SK-N-SH (cell line): Measurements from ENCODE around the gene MVP. TPM values are rescaled to one million over a fixed set of nuclear protein-coding genes. Genes with fewer than 3 reads are reported as not detected.
A peak's percentile ranks its signal among the peaks of the same experiment; 100 is the strongest.

Experiments
- CTCF ChIA-PET: fragments of 300-600, 350-600 bp; formaldehyde crosslinking; extraction: SDS; loops from one replicate; lab custom pipeline; 2021; lab: Yijun Ruan, JAX
- POLR2A ChIA-PET: fragments of 350-600 bp; sonication (Branson Sonifier 250); formaldehyde crosslinking; extraction: SDS; loops from one replicate; lab custom pipeline; 2020; ENCODE audit warnings: antibody characterized with exemption, inconsistent platforms; lab: Yijun Ruan, JAX
- DNase-seq: peaks from one replicate; pipeline ENCODE4 v3.0.0; 2012
- H2AFZ ChIP-seq: fragments of 200-600 bp; sonication (generic); 2 replicates; pipeline ENCODE4 v1.8.1; 2016; ENCODE audit warnings: antibody characterized with exemption, mild to moderate bottlenecking, low read depth
- H3F3A ChIP-seq: fragments of 200-600 bp; sonication (generic); replicated peaks from 2 replicates; pipeline ENCODE3; 2016; ENCODE audit warnings: antibody characterized with exemption, mild to moderate bottlenecking; ENCODE audit not compliant: insufficient read depth
- H3K27ac ChIP-seq, 2 experiments: fragments of 200-500 bp in 1 of 2; fragments of 200-600 bp in 1 of 2; sonication (Bioruptor generic) in 1 of 2; sonication (generic), shearing (Covaris generic) in 1 of 2; 2 replicates each; pipeline versions ENCODE4 v1.5.1 to v1.6.1; 2014 to 2016; ENCODE audit warnings: low read depth in 2 of 2, inconsistent platforms in 1 of 2, low read length in 1 of 2, mild to moderate bottlenecking in 1 of 2, mixed read lengths in 1 of 2
- H3K27me3 ChIP-seq: fragments of 200-600 bp; sonication (generic), shearing (Covaris generic); 2 replicates; pipeline ENCODE4 v1.6.1; 2016; ENCODE audit warnings: mixed run types; ENCODE audit not compliant: insufficient read depth
- H3K36me3 ChIP-seq, 2 experiments: fragments of 200-500 bp in 1 of 2; fragments of 200-600 bp in 1 of 2; sonication (Bioruptor generic) in 1 of 2; sonication (generic) in 1 of 2; replicated peaks in 1 of 2; 2 replicates each; pipeline versions ENCODE3 to v1.5.1; 2014 to 2016; ENCODE audit warnings: low read length in 1 of 2, mild to moderate bottlenecking in 1 of 2; ENCODE audit not compliant: insufficient read depth in 2 of 2, control insufficient read depth in 1 of 2
- H3K4me1 ChIP-seq, 2 experiments: fragments of 200-500 bp in 1 of 2; fragments of 200-600 bp in 1 of 2; sonication (Bioruptor generic) in 1 of 2; sonication (generic), shearing (Covaris generic) in 1 of 2; 2 replicates each; pipeline versions ENCODE4 v1.5.1 to v1.6.1; 2014 to 2016; ENCODE audit warnings: low read depth in 1 of 2, low read length in 1 of 2, mixed run types in 1 of 2; ENCODE audit not compliant: insufficient read depth in 2 of 2, control insufficient read depth in 1 of 2
- H3K4me2 ChIP-seq: fragments of 200-600 bp; sonication (generic), shearing (Covaris generic); 2 replicates; pipeline ENCODE4 v1.6.1; 2017; ENCODE audit warnings: mixed run types
- H3K4me3 ChIP-seq, 2 experiments: fragments of 200-500 bp in 1 of 2; fragments of 200-600 bp in 1 of 2; sonication (Bioruptor generic) in 1 of 2; sonication (generic), shearing (Covaris generic) in 1 of 2; 2 replicates each; pipeline versions ENCODE4 v1.5.1 to v1.8.1; 2014 to 2016; ENCODE audit warnings: low read depth in 2 of 2, inconsistent platforms in 1 of 2, low read length in 1 of 2, mild to moderate bottlenecking in 1 of 2, mixed read lengths in 1 of 2, moderate library complexity in 1 of 2
- H3K79me2 ChIP-seq: fragments of 200-600 bp; sonication (generic); 2 replicates; pipeline ENCODE4 v1.8.1; 2017; ENCODE audit warnings: mild to moderate bottlenecking; ENCODE audit not compliant: insufficient read depth
- H3K9ac ChIP-seq: fragments of 200-600 bp; sonication (generic); 2 replicates; pipeline ENCODE4 v1.6.1; 2017; ENCODE audit warnings: mixed run types
- H3K9me2 ChIP-seq: fragments of 200-600 bp; sonication (generic); 2 replicates; pipeline ENCODE4 v1.6.1; 2017; ENCODE audit warnings: mixed run types
- H3K9me3 ChIP-seq: fragments of 200-600 bp; sonication (generic); 2 replicates; pipeline ENCODE4 v1.6.1; 2017; ENCODE audit warnings: mixed run types, mild to moderate bottlenecking, moderate library complexity
- H4K20me1 ChIP-seq: fragments of 200-600 bp; sonication (generic); 2 replicates; pipeline ENCODE4 v1.6.1; 2017; ENCODE audit warnings: mild to moderate bottlenecking, mixed run types; ENCODE audit not compliant: insufficient read depth
- EP300 ChIP-seq, 2 experiments: IDR thresholded peaks; 2 replicates each; pipeline versions ENCODE4 v1.4.0 to v1.6.1; 2012; ENCODE audit warnings: borderline replicate concordance in 1 of 2, low read depth in 1 of 2, low read length in 1 of 2
- EZH2phosphoT487 ChIP-seq: fragments of 200-600 bp; sonication (generic); IDR thresholded peaks from 2 replicates; pipeline ENCODE4 v1.6.1; 2017; ENCODE audit warnings: low read depth, mixed run types, mild to moderate bottlenecking, antibody characterized with exemption, moderate library complexity, borderline replicate concordance
- FOXJ3 ChIP-seq: sonication (generic); formaldehyde crosslinking; IDR thresholded peaks from 2 replicates; pipeline ENCODE4 v1.5.1; 2020; ENCODE audit warnings: mild to moderate bottlenecking, missing genetic modification reagents
- GABPA ChIP-seq: IDR thresholded peaks from 2 replicates; pipeline ENCODE4 v1.4.0; 2012; ENCODE audit warnings: low read depth, mild to moderate bottlenecking
- IRF3 ChIP-seq: fragments of 150-350 bp; IDR thresholded peaks from 2 replicates; pipeline ENCODE4 v1.6.1; 2016; ENCODE audit warnings: mild to moderate bottlenecking, low read depth, low read length
- JUND ChIP-seq: IDR thresholded peaks from 2 replicates; pipeline ENCODE4 v1.4.0; 2012
- MAX ChIP-seq: IDR thresholded peaks from 2 replicates; pipeline ENCODE4 v1.4.0; 2012; ENCODE audit warnings: low read depth
- MEF2A ChIP-seq: IDR thresholded peaks from 2 replicates; pipeline ENCODE4 v1.4.0; 2012; ENCODE audit warnings: low read depth, borderline replicate concordance
- NFIC ChIP-seq: IDR thresholded peaks from 2 replicates; pipeline ENCODE4 v1.4.0; 2012; ENCODE audit warnings: borderline replicate concordance
- NRF1 ChIP-seq: IDR thresholded peaks from 2 replicates; pipeline ENCODE4 v1.6.1; 2012; ENCODE audit warnings: low read depth, mild to moderate bottlenecking, low read length
- RXRA ChIP-seq: IDR thresholded peaks from 2 replicates; pipeline ENCODE4 v1.4.0; 2012; ENCODE audit warnings: low read depth, mild to moderate bottlenecking, borderline replicate concordance
- SIN3A ChIP-seq: IDR thresholded peaks from 2 replicates; pipeline ENCODE4 v1.6.1; 2012; ENCODE audit warnings: low read depth, mild to moderate bottlenecking, low read length, moderate library complexity, borderline replicate concordance
- SMC3 ChIP-seq: IDR thresholded peaks from 2 replicates; pipeline ENCODE4 v1.6.1; 2012; ENCODE audit warnings: low read depth, low read length, improper control_type of control experiment
- TCF12 ChIP-seq: IDR thresholded peaks from 2 replicates; pipeline ENCODE4 v1.4.0; 2012
- TEAD4 ChIP-seq: IDR thresholded peaks from 2 replicates; pipeline ENCODE4 v1.4.0; 2012; ENCODE audit warnings: mild to moderate bottlenecking, borderline replicate concordance; ENCODE audit not compliant: insufficient read depth
- USF1 ChIP-seq: IDR thresholded peaks from 2 replicates; pipeline ENCODE4 v1.4.0; 2012; ENCODE audit warnings: low read depth, borderline replicate concordance
- USF2 ChIP-seq: fragments of 150-350 bp; IDR thresholded peaks from 2 replicates; pipeline ENCODE4 v1.6.1; 2017; ENCODE audit warnings: antibody characterized with exemption, low read length, low read depth, borderline replicate concordance
- ZBTB33 ChIP-seq: IDR thresholded peaks from 2 replicates; pipeline ENCODE4 v1.4.0; 2012; ENCODE audit warnings: low read depth, borderline replicate concordance
- WGBS: methylation state at CpG from one replicate; pipeline ENCODE4 v1.1.6; 2017; ENCODE audit warnings: low lambda C conversion rate; 5-methylcytosine and 5-hydroxymethylcytosine counted together
- polyA plus RNA-seq, 3 experiments: library from polyadenylated mRNA; depleted of rRNA; stranded (reverse); fragments of >200 nt; gene quantifications; 2 replicates each; pipeline ENCODE4 v1.2.3, GENCODE V29; 2012
- TF ChIP-seq, protein P1 (sequence below): IDR thresholded peaks from 2 replicates; pipeline ENCODE4 v1.6.1; 2012; ENCODE audit warnings: mild to moderate bottlenecking, low read depth, low read length, moderate library complexity
- TF ChIP-seq, protein P2 (sequence below): IDR thresholded peaks from 2 replicates; pipeline ENCODE4; 2012

MVP gene
- polyA plus RNA-seq, 1 of the 3 experiments (the other 2 are of a cell fraction), result 222 TPM

DNA sequence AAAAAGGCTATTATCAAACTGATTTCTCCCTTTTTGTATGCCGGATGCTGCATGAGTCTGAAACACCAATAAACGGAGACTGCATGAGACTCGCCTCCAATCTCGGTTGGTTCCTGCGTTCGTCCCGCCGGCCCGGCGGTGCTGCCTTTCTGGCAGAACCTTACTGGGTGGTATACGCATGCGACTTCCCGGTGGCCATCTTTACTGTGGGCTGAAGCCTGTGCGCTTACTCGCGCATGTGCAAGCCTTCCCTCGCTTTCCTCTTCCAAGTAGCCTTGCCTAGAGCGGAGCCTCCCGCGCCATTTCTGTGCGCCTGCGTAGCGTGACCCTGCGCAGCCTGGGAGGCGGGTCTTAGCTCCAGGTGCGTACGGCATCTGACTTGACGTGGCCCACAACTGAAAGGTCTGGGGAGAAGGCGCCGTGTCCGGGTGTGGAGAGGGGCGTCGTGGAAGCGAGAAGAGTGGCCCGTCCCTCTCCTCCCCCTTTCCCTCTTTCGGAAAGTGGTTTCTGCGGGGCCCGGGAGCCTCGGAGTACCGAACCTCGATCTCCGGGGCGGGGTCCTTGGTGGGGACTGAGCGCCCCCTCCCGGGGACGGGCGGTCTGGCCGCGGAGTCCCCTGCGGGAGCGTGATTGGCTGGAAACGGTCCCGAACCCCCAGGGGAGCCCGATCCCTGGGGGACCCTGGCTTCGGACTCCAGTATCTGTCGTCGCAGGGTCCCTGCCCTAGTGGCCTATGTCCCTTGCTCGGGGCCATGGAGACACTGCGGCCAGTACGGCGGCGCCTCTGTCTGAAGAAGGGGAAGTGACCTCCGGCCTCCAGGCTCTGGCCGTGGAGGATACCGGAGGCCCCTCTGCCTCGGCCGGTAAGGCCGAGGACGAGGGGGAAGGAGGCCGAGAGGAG, 4.2 kb upstream of the MVP start, which contains the start of gene PAGR1:
PAGR1 (plus strand) TSS at position 360 of the 901 bp plus-strand sequence; CDS start at position 734, 374 bp downstream.
- DNase-seq, result peak; percentile 93
- H3K4me3 ChIP-seq, result peak within 1 kb of the TSS; percentile 72 to 77
- H3K9me2 ChIP-seq, result no peaks in the 10 kb centered on the region
- peaks cover 36% of the 10 kb centered on the region for H3F3A ChIP-seq
- peaks cover 26 to 55% of the 10 kb centered on the region in 2 experiments; a peak in 3 of 4 replicates for H3K4me1 ChIP-seq
- 1% methylated on average over 39 of the region's 70 CpGs for WGBS
- peak within 1 kb of the TSS; percentile 64 to 94 for H3K27ac ChIP-seq
- H3K9me3 ChIP-seq, result no peaks in the 10 kb centered on the region
- H3K4me2 ChIP-seq, result peak within 1 kb of the TSS; percentile 97
- peaks cover 6 to 11% of the 10 kb centered on the region in 2 experiments for H3K36me3 ChIP-seq
- ChIA-PET POLR2A (interaction anchor here (0.8 to 1.7 kb wide), 7 partner anchors 8 to 85 kb away, joined by 3 to 7 read pairs (median 4); partner anchors contain the start of genes CDIPT, KIF22, MAZ and SEZ6L2), CTCF (interaction anchor here (0.5 to 14.0 kb wide), 27 partner anchors 8 to 602 kb away, joined by 3 to 129 read pairs (median 4); partner anchors contain the start of genes ASPHD1, KCTD13, KIF22 and SEZ6L2)
- H2AFZ ChIP-seq, result peak within 1 kb of the TSS; percentile 89
- peaks cover 77% of the 10 kb centered on the region for H3K79me2 ChIP-seq
- peak within 1 kb of the TSS; percentile 72 for H3K9ac ChIP-seq
- H3K27me3 ChIP-seq, result no peaks in the 10 kb centered on the region
- no peaks in the 10 kb centered on the region for H4K20me1 ChIP-seq
- TF ChIP-seq SIN3A (peak; percentile 71; the same call in 1 of the 2 replicates), FOXJ3 (CRISPR knock-in tag) (no peak), TCF12 (no peak), RXRA (no peak), EP300 (IDR thresholded peaks at IDR 0.05; ENCODE audit: borderline replicate concordance in 1 of 2, low read depth in 1 of 2, low read length in 1 of 2) (no peak), USF2 (no peak), NFIC (0 out of 2 replicates have a peak, but pooled peaks have one; percentile 9), TEAD4 (0 out of 2 replicates have a peak, but pooled peaks have one; percentile 12), USF1 (peak; percentile 9; the same call in 1 of the 2 replicates), IRF3 (no peak), ZBTB33 (0 out of 2 replicates have a peak, but pooled peaks have one; percentile 5), EZH2phosphoT487 (no peak), JUND (no peak), MAX (peak; percentile 73; the same call in 1 of the 2 replicates), GABPA (peak; percentile 56), SMC3 (peak; percentile 44), MEF2A (no peak), NRF1 (peak; percentile 100)
- TF ChIP-seq, protein P1, sequence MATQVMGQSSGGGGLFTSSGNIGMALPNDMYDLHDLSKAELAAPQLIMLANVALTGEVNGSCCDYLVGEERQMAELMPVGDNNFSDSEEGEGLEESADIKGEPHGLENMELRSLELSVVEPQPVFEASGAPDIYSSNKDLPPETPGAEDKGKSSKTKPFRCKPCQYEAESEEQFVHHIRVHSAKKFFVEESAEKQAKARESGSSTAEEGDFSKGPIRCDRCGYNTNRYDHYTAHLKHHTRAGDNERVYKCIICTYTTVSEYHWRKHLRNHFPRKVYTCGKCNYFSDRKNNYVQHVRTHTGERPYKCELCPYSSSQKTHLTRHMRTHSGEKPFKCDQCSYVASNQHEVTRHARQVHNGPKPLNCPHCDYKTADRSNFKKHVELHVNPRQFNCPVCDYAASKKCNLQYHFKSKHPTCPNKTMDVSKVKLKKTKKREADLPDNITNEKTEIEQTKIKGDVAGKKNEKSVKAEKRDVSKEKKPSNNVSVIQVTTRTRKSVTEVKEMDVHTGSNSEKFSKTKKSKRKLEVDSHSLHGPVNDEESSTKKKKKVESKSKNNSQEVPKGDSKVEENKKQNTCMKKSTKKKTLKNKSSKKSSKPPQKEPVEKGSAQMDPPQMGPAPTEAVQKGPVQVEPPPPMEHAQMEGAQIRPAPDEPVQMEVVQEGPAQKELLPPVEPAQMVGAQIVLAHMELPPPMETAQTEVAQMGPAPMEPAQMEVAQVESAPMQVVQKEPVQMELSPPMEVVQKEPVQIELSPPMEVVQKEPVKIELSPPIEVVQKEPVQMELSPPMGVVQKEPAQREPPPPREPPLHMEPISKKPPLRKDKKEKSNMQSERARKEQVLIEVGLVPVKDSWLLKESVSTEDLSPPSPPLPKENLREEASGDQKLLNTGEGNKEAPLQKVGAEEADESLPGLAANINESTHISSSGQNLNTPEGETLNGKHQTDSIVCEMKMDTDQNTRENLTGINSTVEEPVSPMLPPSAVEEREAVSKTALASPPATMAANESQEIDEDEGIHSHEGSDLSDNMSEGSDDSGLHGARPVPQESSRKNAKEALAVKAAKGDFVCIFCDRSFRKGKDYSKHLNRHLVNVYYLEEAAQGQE, result peak; percentile 23; the same call in 1 of the 2 replicates
- TF ChIP-seq, protein P2, sequence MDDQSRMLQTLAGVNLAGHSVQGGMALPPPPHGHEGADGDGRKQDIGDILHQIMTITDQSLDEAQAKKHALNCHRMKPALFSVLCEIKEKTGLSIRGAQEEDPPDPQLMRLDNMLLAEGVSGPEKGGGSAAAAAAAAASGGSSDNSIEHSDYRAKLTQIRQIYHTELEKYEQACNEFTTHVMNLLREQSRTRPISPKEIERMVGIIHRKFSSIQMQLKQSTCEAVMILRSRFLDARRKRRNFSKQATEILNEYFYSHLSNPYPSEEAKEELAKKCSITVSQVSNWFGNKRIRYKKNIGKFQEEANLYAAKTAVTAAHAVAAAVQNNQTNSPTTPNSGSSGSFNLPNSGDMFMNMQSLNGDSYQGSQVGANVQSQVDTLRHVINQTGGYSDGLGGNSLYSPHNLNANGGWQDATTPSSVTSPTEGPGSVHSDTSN, result no peak; the same call in 1 of the 2 replicates
